IMR-90 (cell line): Measurements from ENCODE around the gene SARS2.

Experiments used
- BHLHE40 ChIP-seq: fragments of 150-350 bp; IDR thresholded peaks from 2 replicates; pipeline ENCODE4 v1.6.1; 2016; ENCODE audit warnings: mild to moderate bottlenecking, low read depth, low read length
- CEBPB ChIP-seq: IDR thresholded peaks from 2 replicates; pipeline ENCODE4 v1.6.1; 2012; ENCODE audit warnings: low read depth, low read length, improper control_type of control experiment
- CHD1 ChIP-seq: IDR thresholded peaks from 2 replicates; pipeline ENCODE4 v1.6.1; 2012; ENCODE audit warnings: low read depth, low read length, improper control_type of control experiment
- CTCF ChIP-seq: conservative IDR thresholded peaks from 2 replicates; pipeline ENCODE4 v1.5.1; 2012; ENCODE audit warnings: mild to moderate bottlenecking, low read depth, low read length, improper control_type of control experiment
- ELK1 ChIP-seq: fragments of 150-350 bp; IDR thresholded peaks from 2 replicates; pipeline ENCODE4 v1.6.1; 2016; ENCODE audit warnings: low read depth, mild to moderate bottlenecking, low read length, moderate library complexity, borderline replicate concordance
- MXI1 ChIP-seq: IDR thresholded peaks from 2 replicates; pipeline ENCODE4 v1.6.1; 2012; ENCODE audit warnings: low read depth, mild to moderate bottlenecking, low read length, moderate library complexity, borderline replicate concordance
- POLR2A ChIP-seq: IDR thresholded peaks from 2 replicates; pipeline ENCODE4 v1.6.1; 2012; ENCODE audit warnings: mild to moderate bottlenecking, low read depth, low read length
- RCOR1 ChIP-seq: IDR thresholded peaks from 2 replicates; pipeline ENCODE4 v1.6.1; 2012; ENCODE audit warnings: mild to moderate bottlenecking, low read length, improper control_type of control experiment; ENCODE audit not compliant: insufficient replicate concordance
- RFX5 ChIP-seq: IDR thresholded peaks from 2 replicates; pipeline ENCODE4 v1.8.0; 2012; ENCODE audit warnings: low read depth, mild to moderate bottlenecking, low read length, moderate library complexity
- SMC3 ChIP-seq: fragments of 150-350 bp; IDR thresholded peaks from 2 replicates; pipeline ENCODE4 v1.6.1; 2016; ENCODE audit warnings: low read depth, mild to moderate bottlenecking, antibody characterized with exemption, low read length, moderate library complexity

- TF ChIP-seq CTCF (no peak), MXI1 (no peak), POLR2A (no peak), CEBPB (no peak), CHD1 (no peak), RFX5 (no peak), SMC3 (no peak), RCOR1 (no peak), ELK1 (no peak), BHLHE40 (no peak)
Measured at GRCh38 chr19:38953677-38954076, 23.1 kb upstream of the SARS2 start.
